ENCODE data around the gene TMEFF1. TPM values are rescaled to one million over a fixed set of nuclear protein-coding genes. Genes with fewer than 3 reads are reported as not detected.

Gene TMEFF1
- total RNA-seq, 1 donor from 2014 or later = 0.13 TPM

GRCh38 chr9:100626949-100627348 is 154.0 kb downstream of the TMEFF1 start:
- no peaks in the 10 kb centered on the region for H3K36me3 Mint-ChIP-seq (ENCODE audit: low read depth)
- no peak for DNase-seq (ENCODE audit: low spot score)
- no peak overlapping the region for H3K4me3 Mint-ChIP-seq
- H3K9me3 Mint-ChIP-seq = no peaks in the 10 kb centered on the region
- H3K27ac Mint-ChIP-seq = no peak overlapping the region
- H3K27me3 Mint-ChIP-seq (ENCODE audit: insufficient read depth) = peaks cover 7% of the 10 kb centered on the region
- intact Hi-C loops (cut with micrococcal nuclease) = no loop called here
- no peaks in the 10 kb centered on the region for H3K4me1 Mint-ChIP-seq (ENCODE audit: low read depth)

Other genes starting within 250 kb of the TMEFF1 start
- 30.4 and 30.9 TPM in 2 replicates for gene TEX10, start 120.2 kb upstream of the TMEFF1 start, total RNA-seq
- 11.1 and 11.3 TPM in 2 replicates for gene MSANTD3, start 46.0 kb upstream of the TMEFF1 start, total RNA-seq
- gene CAVIN4, start 104.9 kb downstream of the TMEFF1 start, total RNA-seq = 0.10 TPM in 1 of 2 replicates, not detected in the other